OCI-M2 (cell line): ENCODE data around the gene CCDC136.

ENCODE experiments used
- DNase-seq: peaks from one replicate; lab custom pipeline; 2025; ENCODE audit not compliant: unreplicated experiment; lab: John Stamatoyannopoulos, UW

The CCDC136 gene

DNA sequence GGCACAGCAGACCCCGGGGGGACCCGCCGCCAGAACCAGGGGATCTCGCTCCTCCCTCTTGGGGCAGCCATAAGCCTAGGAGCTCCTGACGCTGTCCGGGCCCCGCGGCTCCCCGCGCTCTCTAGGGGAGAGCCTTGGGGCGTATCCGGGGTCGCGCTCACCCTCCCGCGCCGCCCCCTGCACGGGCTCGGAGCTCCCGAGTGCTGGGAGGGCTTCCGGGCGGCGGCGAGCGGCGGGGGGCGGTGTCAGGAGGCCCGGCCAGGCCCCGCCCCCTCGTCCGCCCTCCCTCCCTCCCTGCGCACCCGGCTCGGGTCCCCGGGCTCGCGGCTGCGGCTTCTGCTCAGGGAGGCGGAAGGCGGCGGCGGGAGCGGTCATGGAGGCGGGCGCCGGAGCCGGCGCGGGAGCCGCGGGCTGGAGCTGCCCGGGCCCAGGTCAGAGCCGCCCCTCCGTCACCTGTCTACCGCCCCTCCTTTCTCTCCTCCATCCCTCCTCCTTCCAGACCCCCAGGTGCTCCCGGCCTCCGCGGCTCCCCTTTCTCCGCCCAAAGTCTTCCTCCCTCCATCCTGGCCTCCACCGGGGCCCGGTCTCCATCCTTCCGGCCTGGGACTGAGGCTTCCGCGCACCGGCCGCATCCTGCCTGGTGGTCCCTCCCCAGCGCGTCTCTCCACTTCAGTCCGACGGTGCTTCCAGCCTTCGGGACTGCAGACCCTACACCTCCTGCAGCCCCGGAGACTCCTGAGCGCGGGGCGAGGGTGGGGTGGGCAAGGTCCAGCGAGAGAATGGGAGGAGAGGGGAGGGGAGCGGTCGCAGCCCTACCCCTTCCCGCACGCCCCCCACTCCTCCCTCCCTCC is at the start of gene CCDC136:
Gene CCDC136, plus strand, starts transcription at position 848 of the 851 bp plus-strand sequence. CDS start 444 bp downstream, outside the sequence.
- no peak for DNase-seq

DNA sequence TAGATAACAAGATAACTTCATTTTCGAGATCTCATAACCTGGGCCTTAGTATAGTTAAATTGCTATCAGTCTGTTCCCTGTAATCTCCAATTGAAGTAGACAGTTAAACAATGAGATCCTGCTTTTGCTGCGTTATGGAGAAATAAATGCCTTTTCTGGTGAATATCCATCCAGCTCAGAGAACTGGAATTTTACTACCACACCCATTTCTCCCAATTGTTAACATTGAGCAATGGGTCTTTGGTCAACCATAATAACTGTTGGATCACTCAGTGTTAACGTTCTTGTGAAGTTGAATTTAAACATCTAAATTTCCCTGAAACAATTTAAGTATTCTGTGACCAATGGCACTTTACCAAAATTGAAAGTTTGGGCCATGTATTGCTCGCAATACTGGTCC is 49.6 kb upstream of the CCDC136 start:
- DNase-seq, result no peak

DNA sequence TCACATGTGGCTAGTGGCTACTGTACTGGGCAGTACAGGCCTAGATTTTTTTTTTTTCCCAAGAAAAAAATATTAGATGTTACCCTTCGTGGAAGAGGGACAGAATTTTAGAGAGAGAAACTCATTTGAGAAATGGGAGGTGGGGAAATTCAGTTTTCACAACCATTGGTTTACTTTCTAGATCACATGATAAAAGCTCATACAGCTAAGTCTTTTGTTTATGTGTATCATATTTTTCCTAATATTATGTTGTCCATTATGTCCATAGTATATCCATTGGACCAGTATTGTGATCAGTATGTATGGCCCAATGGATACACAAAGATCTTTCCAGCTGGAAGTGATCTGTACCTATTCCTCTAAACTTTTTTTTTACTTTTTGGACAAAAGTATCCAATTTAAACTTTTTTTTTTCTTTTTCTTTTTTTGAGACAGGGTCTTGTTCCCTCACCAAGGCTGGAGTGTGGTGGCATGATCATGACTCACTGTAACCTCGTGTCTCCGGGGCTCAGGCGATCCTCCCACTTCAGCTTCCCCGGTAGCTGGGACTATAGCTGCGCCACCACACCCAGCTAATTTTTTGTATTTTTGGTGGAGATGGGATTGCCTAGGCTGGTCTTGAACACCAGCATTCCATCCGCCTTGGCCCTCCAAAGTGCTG is 48.5 kb upstream of the CCDC136 start:
- no peak for DNase-seq

DNA sequence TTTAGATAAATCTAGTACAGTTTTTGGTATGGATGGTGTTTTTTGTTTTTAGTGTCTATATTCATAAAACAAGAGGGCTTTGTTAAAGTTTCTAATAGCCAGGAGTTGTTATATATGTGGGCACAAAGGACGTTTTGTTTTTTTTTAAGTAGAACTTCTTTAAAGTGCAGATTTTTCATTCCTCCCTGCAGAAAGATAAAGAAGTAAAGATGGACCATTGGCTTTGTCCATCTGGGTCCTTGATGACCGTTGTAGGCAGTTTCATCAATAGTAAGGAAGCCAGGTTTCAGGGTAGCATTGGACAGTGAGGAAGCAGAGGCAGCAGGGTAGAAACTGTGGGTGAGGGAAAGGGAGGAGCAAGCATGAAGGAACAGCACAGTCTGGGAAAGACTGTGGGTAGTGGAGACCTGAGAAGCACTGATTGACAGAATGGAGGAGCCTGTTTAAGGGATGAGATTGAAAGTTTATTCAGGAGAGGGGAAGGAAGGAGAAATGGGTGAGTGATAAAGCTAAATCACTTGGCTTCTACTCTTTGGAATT is 47.3 kb upstream of the CCDC136 start:
- DNase-seq, result no peak

DNA sequence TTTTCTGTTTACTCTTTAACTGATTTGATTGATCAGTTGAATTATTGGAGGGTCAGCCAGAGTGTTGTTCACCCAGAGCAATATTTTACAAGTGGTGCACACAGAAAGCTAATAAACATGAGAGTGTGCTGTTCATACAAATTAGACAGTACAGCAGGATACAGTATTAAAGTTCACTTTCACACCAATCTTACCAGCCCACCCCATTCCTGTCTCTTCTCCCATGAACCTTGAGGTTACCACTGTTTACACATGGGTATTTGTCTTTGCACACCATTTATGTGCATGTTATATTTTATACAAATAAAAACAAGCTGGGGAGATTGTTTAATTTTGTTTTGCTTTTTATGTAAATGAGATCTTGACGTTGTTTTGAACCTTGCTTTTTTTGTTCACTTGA is 46.1 kb upstream of the CCDC136 start:
- DNase-seq, result no peak

DNA sequence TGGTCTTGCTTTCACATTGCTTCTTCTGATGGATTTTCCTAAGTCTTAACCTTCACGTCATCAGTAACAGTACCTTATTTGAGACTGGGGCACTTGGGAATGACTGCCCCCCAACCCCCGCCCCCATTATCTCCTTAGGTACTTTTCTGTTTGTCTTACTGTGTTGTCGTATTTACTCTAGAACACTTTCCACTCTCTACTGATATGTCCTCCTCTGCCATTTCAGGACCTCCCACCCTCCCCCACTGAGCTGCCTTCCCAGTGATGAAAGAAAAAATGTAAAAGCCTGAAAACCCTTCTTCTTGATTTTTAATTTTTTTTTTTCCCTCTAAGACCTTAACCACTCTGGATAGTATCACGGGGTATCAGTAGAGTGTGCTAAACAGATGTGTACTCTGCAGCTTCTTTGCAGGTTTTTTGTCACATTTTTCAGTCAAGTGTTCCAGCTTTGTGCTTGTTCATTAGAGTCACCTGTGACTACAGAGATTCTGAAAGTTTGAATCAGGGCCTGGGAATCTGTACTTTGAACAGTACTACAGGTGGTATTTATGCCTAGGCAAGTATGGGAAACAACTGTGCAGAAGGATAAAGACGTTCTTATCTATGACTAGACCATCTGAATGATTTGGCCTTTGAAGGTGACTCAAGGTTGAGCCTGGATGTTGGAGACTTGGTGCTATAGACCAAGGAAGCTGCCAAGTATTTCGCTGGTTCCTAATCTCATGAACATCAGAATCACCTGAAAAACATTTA is 44.3 kb upstream of the CCDC136 start:
- no peak for DNase-seq

DNA sequence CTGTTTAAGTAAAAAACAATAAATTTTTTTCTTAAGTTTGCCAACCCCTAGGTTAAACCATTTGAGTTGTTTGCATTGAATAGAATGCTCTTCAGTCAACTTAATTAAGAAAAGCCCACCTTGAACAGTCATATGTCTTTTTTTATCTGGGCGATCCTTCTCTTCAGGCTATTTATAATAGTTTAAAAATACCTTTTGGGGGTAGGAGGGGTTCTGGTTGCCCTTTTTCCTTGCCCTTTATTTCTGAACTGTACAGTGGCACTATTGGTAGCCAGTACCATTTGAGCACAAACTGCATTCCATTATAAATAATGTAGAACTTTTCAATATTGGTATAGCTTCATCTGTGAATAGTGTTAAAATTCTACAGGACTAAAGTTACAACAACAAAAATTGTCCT is 39.5 kb upstream of the CCDC136 start:
- no peak for DNase-seq

DNA sequence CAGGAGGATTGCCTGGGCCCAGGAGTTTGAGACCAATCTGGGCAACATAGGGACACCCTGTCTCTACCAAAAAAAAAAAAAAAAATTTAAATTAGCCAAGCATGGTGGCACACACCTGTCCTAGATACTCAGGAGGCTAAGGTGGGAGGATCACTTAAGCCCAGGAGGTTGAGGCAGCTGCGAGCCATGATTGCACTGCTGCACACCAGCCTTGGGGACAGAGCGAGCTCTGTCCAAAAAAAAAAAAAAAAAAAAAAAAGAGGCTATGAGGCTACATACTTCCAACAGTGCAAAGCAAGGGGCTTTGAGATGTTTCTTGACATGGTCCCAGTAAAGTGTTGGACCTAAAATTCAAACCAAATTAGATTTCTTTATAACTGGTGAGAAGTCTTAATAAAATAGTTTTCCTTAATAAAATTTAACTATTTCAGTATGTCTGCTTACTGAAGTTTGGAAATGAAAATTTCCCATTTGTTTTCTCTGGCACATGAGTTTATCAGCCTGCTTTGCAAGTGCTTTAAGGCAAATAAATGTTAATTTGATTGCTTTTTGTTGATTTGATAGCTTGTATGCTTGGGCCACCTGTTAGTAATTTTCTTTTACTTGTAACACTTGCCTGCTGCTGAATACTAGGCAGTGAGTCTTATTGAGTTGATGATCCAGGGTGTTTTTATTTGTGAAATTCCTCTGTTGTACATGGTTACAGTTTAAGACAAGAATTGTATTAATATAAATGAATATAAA is 36.5 kb upstream of the CCDC136 start:
- no peak for DNase-seq

DNA sequence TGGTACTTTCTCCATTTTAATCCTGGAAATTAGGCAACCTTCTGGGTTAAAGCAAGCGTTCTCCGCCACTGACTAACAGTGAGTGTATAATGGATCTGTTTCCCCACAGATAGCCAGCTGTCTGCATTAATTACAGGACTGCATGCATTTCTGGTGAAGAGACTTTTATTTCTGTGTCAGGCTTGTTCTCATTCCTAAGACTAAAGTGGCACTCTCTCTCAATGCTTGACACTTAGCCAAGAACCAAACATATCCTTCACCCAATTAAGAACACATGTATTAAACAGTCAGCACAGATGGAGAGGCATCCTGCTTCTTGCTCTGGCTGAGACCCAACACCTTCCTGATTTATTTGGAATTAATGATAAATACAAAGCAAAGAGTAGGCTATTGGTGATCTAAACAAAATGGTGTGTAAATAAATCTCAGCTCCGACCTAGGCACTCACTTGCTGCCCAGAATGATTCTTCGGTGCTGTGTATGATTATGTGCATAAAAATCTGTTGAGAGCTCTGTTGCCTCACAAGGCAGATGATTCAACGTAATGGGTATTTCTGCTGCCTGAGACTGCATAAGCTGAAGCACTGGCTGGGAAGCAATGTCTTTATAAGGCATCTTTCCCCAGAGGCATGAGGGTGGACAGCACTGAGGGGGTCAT is 35.8 kb upstream of the CCDC136 start:
- DNase-seq, result no peak

DNA sequence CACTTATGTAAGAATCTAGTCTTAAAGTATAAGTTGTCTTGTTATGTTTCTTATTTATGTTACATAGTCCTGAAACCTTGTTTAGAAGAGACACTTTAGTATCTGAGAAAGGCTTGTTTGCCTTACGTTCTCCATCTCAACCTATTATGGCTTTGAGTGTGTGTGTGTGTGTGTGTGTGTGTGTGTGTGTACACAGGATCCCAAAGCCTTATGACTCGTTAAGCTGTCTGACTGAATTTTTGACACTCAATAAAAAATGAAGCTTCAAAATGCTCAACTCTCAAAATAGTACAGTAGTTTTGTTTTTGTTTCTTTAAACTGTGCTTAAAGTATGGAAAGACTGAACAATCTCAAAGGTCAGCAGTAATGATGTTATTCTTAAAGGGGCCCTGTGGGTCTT is 34.6 kb upstream of the CCDC136 start:
- no peak for DNase-seq

DNA sequence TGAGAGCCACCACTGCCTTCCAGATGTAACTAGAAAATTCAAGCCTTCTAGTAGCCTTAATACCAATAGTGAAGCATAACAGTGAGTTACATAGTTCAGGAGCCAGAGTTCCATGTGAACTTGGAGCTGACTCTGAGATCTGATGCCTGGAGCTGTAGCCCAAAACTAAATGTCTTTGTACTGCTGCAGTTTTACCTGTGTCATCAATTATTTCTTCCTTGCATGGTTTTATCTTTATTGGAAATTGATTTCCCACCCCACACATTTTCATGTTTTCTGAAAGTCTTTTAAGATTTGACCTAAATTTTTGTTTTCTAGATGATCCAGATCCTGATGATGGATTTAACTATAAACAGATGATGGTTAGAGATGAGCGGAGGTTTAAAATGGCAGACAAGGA is 33.2 kb upstream of the CCDC136 start:
- no peak for DNase-seq

DNA sequence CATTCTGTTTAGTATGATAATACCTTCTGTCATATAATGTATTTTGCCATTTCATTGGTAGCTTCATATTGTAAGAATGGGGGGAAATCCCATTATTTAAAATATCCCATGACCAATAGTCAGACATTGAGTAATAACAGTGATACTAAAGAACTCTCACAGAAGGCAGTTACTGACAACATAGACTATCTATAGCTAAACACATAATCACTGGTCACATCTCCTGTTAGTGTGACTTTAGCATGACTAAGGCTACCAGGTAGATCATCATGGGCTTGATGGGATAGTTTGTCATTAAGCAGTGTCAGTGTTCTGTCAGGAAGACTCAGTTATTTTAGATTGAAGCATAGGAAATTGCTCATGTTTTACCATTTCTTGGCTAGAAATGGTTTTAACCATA is 32.5 kb upstream of the CCDC136 start:
- no peak for DNase-seq

DNA sequence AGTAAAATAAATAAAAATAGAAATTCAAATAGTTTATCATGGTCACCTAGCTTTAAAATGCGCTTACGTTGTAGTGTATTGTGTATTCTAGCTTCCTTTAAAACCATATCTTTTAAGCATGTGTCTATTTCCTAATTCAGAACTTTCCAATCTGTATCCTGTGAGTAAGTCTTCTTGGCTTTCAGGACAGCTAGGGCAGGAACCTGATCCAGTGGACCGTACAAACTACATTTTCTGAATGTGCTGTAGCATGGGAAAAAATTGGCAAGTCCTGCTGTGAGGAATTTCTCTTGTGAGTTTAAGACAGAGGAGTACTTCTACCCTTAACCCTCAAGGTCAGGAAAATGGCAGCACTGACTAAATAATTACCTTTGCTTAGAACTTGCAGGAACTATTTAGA is 28.2 kb upstream of the CCDC136 start:
- DNase-seq, result no peak

DNA sequence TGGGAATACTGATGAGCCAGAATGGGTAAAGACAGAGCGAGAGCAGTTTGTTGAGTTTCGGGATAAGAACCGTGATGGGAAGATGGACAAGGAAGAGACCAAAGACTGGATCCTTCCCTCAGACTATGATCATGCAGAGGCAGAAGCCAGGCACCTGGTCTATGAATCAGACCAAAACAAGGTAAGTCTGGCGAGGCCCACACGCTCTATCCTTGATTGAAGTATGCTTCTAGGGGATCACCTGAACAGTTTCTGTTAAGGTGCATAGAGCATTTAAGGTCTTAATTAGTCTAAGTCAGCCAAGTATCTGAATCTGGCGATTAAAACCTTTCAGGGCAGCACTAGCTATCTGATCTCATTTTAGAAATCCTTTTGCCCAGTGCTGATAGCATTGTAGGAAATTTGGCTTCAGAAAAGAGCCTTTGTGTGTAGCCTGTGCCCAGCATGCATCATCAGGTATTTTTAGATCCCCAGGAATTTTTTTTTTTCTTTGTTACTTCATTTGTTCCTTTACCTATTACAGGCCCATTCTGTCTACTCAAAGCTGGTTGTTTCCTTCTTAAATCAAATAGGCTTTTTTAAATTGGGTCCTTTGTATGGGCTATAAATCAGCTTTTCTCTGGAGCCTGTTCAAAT is 24.2 kb upstream of the CCDC136 start:
- no peak for DNase-seq

DNA sequence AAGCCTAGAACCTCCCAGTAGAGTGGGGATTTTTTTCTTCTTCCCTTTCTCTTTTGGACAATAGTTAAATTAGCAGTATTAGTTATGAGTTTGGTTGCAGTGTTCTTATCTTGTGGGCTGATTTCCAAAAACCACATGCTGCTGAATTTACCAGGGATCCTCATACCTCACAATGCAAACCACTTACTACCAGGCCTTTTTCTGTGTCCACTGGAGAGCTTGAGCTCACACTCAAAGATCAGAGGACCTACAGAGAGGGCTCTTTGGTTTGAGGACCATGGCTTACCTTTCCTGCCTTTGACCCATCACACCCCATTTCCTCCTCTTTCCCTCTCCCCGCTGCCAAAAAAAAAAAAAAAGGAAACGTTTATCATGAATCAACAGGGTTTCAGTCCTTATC is 21.5 kb upstream of the CCDC136 start:
- DNase-seq, result no peak

DNA sequence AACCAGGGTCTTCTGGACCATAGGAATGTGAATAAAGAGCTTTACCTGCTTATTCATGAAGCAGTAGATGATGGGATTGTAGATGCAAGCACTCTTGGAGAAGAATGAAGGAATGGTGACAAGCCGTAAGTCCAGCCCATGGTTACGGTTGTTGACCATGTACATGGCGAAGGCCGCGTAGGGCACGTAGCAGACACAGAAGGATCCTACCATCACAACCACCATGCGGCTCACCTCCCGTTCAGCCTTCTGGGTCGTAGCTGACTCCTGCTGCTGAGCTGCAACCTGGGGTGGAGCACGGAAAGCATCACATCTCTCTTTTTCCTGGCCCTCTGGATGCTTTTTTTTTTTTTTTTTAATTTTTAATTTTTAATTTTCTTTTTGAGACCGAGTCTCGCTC is 18.2 kb upstream of the CCDC136 start:
- no peak for DNase-seq

DNA sequence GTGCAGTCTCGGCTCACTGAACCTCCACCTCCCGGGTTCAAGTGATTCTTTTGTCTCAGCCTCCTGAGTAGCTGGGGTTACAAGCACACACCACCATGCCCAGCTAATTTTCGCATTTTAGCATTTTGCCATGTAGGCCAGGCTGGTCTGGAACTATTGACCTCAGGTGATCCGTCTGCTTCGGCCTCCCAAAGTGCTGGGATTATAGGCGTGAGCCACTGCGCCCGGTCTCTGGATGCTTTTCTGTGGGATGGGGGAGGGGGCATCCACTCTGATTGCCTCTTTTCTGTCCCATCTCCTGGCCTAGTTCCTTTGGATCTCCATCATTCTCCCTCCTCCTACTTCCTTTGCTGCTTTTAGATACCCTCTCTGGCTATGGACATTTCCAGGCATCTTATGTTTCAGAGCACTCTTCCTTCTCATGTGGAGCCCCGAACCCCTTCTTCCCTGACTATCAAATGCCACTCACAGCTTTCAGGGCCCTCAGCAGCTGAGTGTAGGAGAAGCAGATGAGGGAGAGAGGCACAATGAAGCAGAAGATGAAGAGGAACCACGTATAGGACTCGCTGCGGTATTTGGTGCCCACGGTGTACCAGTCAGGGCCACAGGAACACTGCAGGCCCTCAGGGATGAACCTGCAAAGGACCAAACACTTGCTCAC is 17.6 kb upstream of the CCDC136 start:
- no peak for DNase-seq

DNA sequence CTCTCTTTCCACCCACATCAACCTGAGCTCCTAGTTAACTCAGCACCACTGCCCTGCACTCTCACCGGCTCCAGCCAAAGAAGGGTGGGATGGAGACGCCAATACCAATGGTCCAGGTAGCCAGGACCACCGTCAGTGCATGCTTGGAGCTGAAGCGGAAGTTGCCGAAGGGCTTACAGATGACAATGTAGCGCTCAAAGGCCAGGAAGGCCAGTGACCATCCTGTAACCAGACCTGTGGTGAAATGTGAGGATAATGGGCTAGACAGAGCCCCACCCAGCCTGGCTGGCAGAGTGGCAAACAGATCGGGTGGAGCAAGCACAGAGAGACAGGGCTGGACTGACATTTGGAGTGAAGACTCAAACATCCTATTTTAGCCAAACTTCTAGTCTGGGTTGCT is 16.8 kb upstream of the CCDC136 start:
- no peak for DNase-seq

DNA sequence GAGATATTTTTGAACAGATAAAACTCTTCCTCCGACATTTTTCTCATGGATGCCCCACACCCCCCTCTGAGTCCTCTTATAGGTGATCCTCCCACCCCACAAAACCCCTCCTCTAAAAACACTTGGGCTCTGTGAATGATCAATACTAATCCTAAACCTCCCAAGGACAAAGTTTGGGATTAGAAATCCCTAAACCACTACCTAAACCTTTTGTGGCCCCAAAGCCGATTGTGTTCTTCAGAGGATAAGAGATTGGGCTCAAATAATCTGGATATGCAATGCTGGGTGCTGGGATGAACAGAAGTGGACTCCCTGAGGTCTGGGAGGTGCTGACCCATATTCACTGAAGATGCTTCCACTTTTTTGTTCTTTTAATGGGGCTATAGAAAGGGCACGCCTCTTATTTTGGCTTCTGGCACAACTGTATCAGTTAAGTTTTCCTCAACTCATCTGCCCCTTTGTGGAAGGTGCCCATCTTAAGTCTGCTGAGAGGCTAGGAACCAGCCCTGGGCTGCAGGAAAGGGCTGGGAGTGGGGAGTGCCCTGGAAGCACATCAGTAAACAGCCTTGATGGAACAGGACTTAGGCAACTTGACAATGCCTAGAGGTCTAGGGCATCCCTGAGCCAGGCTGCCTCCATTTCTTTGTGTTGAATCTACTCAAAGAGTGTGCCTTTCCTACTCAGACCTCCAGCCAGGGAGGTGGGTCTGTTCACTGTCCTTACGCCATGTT is 15.9 kb upstream of the CCDC136 start, which contains the start of gene OPN1SW:
Gene OPN1SW, minus strand, starts transcription at position 51 of the 731 bp plus-strand sequence. Its CDS starts 13 bp downstream, at position 38.
- DNase-seq, result no peak
